A549 treated with DMSO at 1 μM for 4 hours (cell line): ENCODE data around the gene SH3GL2. TPM values are rescaled to one million over a fixed set of nuclear protein-coding genes. Genes with fewer than 3 reads are reported as not detected.

Source experiments
- total RNA-seq: library from RNA; stranded (reverse); fragments of 200-300 nt; extraction: Qiagen RNA extraction; gene quantifications from 5 replicates; pipeline ENCODE4 v1.2.3, GENCODE V29; 2022; ENCODE audit warnings: low read depth

SH3GL2 gene
- 0.05 to 0.17 TPM (median 0.07 TPM) in 5 replicates for total RNA-seq

GRCh38 chr9:17578911-17579793 is at the start of gene SH3GL2:
TSS of gene SH3GL2 (plus strand) at chr9:17579066.

